ENCODE measurements around the gene EXOSC6.
"Not testable (repeated sequence)": the region's sequence is repeated elsewhere in the genome, so short reads cannot be mapped to it uniquely, and the experiment has no call there.

Gene EXOSC6

GRCh38 chr16:70254180-70254964 lies 2.6 kb upstream of the EXOSC6 start:
- no peak for DNase-seq

GRCh38 chr16:70253291-70254106 lies 1.8 kb upstream of the EXOSC6 start:
- DNase-seq = peak; percentile 30 to 41

GRCh38 chr16:70252355-70252988 lies 732 bp upstream of the EXOSC6 start:
- no peak for DNase-seq

- DNase-seq = no peak
Measured at GRCh38 chr16:70250748-70251628, 752 bp downstream of the EXOSC6 start.

- not testable (repeated sequence) for DNase-seq
Measured at GRCh38 chr16:70249697-70250096, 2.0 kb downstream of the EXOSC6 start.

GRCh38 chr16:70238773-70239172 lies 13.0 kb downstream of the EXOSC6 start:
- DNase-seq = not testable (repeated sequence)

- not testable (repeated sequence) for DNase-seq
Measured at GRCh38 chr16:70231831-70232230, 19.9 kb downstream of the EXOSC6 start.

GRCh38 chr16:70226024-70226423 lies 25.7 kb downstream of the EXOSC6 start:
- not testable (repeated sequence) for DNase-seq

GRCh38 chr16:70225430-70225829 lies 26.3 kb downstream of the EXOSC6 start:
- not testable (repeated sequence) for DNase-seq

- DNase-seq = not testable (repeated sequence)
Measured at GRCh38 chr16:70224645-70225044, 27.1 kb downstream of the EXOSC6 start.

GRCh38 chr16:70223971-70224513 lies 27.7 kb downstream of the EXOSC6 start:
- DNase-seq = not testable (repeated sequence)

GRCh38 chr16:70223216-70223615 lies 28.5 kb downstream of the EXOSC6 start:
- not testable (repeated sequence) for DNase-seq

- not testable (repeated sequence) for DNase-seq
Measured at GRCh38 chr16:70222574-70222973, 29.2 kb downstream of the EXOSC6 start.

GRCh38 chr16:70218586-70218985 lies 33.2 kb downstream of the EXOSC6 start:
- DNase-seq = not testable (repeated sequence)

- not testable (repeated sequence) for DNase-seq
Measured at GRCh38 chr16:70206382-70206781, 45.4 kb downstream of the EXOSC6 start.

GRCh38 chr16:70204668-70205405 lies 46.9 kb downstream of the EXOSC6 start:
- DNase-seq = not testable (repeated sequence)

- DNase-seq = not testable (repeated sequence)
Measured at GRCh38 chr16:70204010-70204409, 47.7 kb downstream of the EXOSC6 start.

GRCh38 chr16:70203508-70203907 lies 48.2 kb downstream of the EXOSC6 start:
- not testable (repeated sequence) for DNase-seq

GRCh38 chr16:70200063-70200462 lies 51.7 kb downstream of the EXOSC6 start:
- not testable (repeated sequence) for DNase-seq

GRCh38 chr16:70199170-70199569 lies 52.6 kb downstream of the EXOSC6 start:
- not testable (repeated sequence) for DNase-seq

- DNase-seq = not testable (repeated sequence)
Measured at GRCh38 chr16:70198666-70199065, 53.1 kb downstream of the EXOSC6 start.
